H1 (cell line): ENCODE results near the gene NAMPT. TPM values are rescaled to one million over a fixed set of nuclear protein-coding genes. Genes with fewer than 3 reads are reported as not detected.

Experiments
- CTCF ChIA-PET: fragments of 300-600 bp; sonication (Branson Sonifier 250); formaldehyde crosslinking; loops from one replicate; lab custom pipeline; 2021; ENCODE audit not compliant: partially characterized antibody; lab: Charles Lee
- POLR2A ChIA-PET: fragments of 300-600 bp; sonication (Branson Sonifier 250); formaldehyde crosslinking; loops from one replicate; lab custom pipeline; 2021; ENCODE audit warnings: inconsistent platforms; ENCODE audit not compliant: partially characterized antibody; lab: Charles Lee
- DNase-seq, 2 experiments: peaks; one replicate each; pipeline versions ENCODE4 v3.0.0 to v3.0.0-alpha.2; 2010 to 2022; ENCODE audit warnings: low spot score in 2 of 2, low read depth in 1 of 2, mixed read lengths in 1 of 2
- FAIRE-seq: peaks from 2 replicates; lab custom pipeline; 2011; peaks lifted over from hg19 to GRCh38; lab: Jason Lieb, UNC
- H2AFZ ChIP-seq: 2 replicates; pipeline ENCODE4 v1.8.1; 2012; ENCODE audit warnings: low read length, inconsistent platforms
- H2AK5ac ChIP-seq: 2 replicates; pipeline ENCODE4 v1.6.1; 2013; ENCODE audit warnings: low read depth, low read length
- H2BK120ac ChIP-seq: replicated peaks from 2 replicates; pipeline ENCODE3; 2013; ENCODE audit warnings: low read depth, low read length, inconsistent platforms
- H2BK12ac ChIP-seq: 2 replicates; pipeline ENCODE4 v1.6.1; 2013; ENCODE audit warnings: low read depth, low read length
- H2BK15ac ChIP-seq: 2 replicates; pipeline ENCODE4 v1.6.1; 2013; ENCODE audit warnings: low read length
- H2BK20ac ChIP-seq: 2 replicates; pipeline ENCODE4 v1.6.1; 2013; ENCODE audit warnings: low read length
- H2BK5ac ChIP-seq: 2 replicates; pipeline ENCODE4 v1.6.1; 2013; ENCODE audit warnings: low read depth, low read length
- H3K14ac ChIP-seq: 2 replicates; pipeline ENCODE4 v1.6.1; 2013; ENCODE audit warnings: inconsistent platforms; ENCODE audit not compliant: insufficient read length
- H3K18ac ChIP-seq: 2 replicates; pipeline ENCODE4 v1.6.1; 2013; ENCODE audit warnings: low read length; ENCODE audit errors: extremely low read depth
- H3K23ac ChIP-seq: 2 replicates; pipeline ENCODE4 v1.6.1; 2013; ENCODE audit warnings: inconsistent platforms; ENCODE audit not compliant: insufficient read length
- H3K23me2 ChIP-seq: 2 replicates; pipeline ENCODE4 v1.6.1; 2013; ENCODE audit warnings: low read depth, low read length
- H3K27ac ChIP-seq: 2 replicates; pipeline ENCODE4 v1.6.1; 2011; ENCODE audit warnings: low read depth, low read length, inconsistent platforms
- H3K27me3 ChIP-seq, 4 experiments: replicated peaks in 1 of 4; 1 replicate in 1 of 4; 2 replicates in 3 of 4; pipeline versions ENCODE4 v1.6.1 to v1.8.1; 2011 to 2013; ENCODE audit warnings: low read length in 3 of 4, mild to moderate bottlenecking in 3 of 4, inconsistent platforms in 2 of 4, mixed read lengths in 2 of 4, moderate library complexity in 1 of 4; ENCODE audit not compliant: control insufficient read depth in 3 of 4, insufficient read depth in 3 of 4; ENCODE audit errors: extremely low read depth in 1 of 4
- H3K36me3 ChIP-seq, 4 experiments: 2 replicates each; pipeline versions ENCODE4 v1.6.1 to v1.8.1; 2011 to 2013; ENCODE audit warnings: mild to moderate bottlenecking in 4 of 4, low read length in 3 of 4, moderate library complexity in 2 of 4, control low read depth in 1 of 4, inconsistent platforms in 1 of 4; ENCODE audit not compliant: insufficient read depth in 4 of 4, control insufficient read depth in 2 of 4
- H3K4ac ChIP-seq: replicated peaks from 2 replicates; pipeline ENCODE3; 2013; ENCODE audit warnings: low read length, low read depth, mixed read lengths, inconsistent platforms; ENCODE audit not compliant: insufficient read length
- H3K4me1 ChIP-seq, 4 experiments: replicated peaks in 1 of 4; 1 replicate in 1 of 4; 2 replicates in 3 of 4; pipeline versions ENCODE4 v1.6.1 to v1.8.1; 2011 to 2013; ENCODE audit warnings: low read length in 3 of 4, inconsistent platforms in 2 of 4, mixed read lengths in 1 of 4; ENCODE audit not compliant: insufficient read depth in 4 of 4, control insufficient read depth in 3 of 4
- H3K4me2 ChIP-seq, 2 experiments: 2 replicates each; pipeline versions ENCODE4 v1.6.1 to v1.8.1; 2011 to 2013; ENCODE audit warnings: low read depth in 2 of 2, low read length in 2 of 2, control low read depth in 1 of 2, inconsistent platforms in 1 of 2, mild to moderate bottlenecking in 1 of 2; ENCODE audit not compliant: insufficient read depth in 1 of 2
- H3K4me3 ChIP-seq, 4 experiments: fragments of 200-600, 300-600 bp in 1 of 4; sonication (generic), shearing (Covaris generic), sonication (Bioruptor Twin) in 1 of 4; 2 replicates each; pipeline versions ENCODE4 v1.5.1 to v1.8.1; 2011 to 2016; ENCODE audit warnings: low read length in 4 of 4, low read depth in 3 of 4, control low read depth in 2 of 4, inconsistent platforms in 2 of 4, mild to moderate bottlenecking in 2 of 4, mixed read lengths in 1 of 4, moderate library complexity in 1 of 4; ENCODE audit not compliant: insufficient read depth in 2 of 4; ENCODE audit errors: extremely low read depth in 1 of 4
- H3K56ac ChIP-seq: replicated peaks from 2 replicates; pipeline ENCODE3; 2013; ENCODE audit warnings: low read depth, mild to moderate bottlenecking, mixed read lengths, low read length, inconsistent platforms; ENCODE audit not compliant: insufficient read length
- H3K79me1 ChIP-seq: 2 replicates; pipeline ENCODE4 v1.6.1; 2013; ENCODE audit warnings: low read depth, low read length, control low read depth
- H3K79me2 ChIP-seq, 2 experiments: 2 replicates each; pipeline versions ENCODE4 v1.6.1 to v1.8.1; 2012 to 2013; ENCODE audit warnings: low read length in 2 of 2, mild to moderate bottlenecking in 2 of 2, inconsistent platforms in 1 of 2; ENCODE audit not compliant: insufficient read depth in 2 of 2, control insufficient read depth in 1 of 2
- H3K9ac ChIP-seq, 4 experiments: replicated peaks in 1 of 4; 1 replicate in 1 of 4; 2 replicates in 3 of 4; pipeline versions ENCODE4 v1.6.1 to v1.8.1; 2011 to 2013; ENCODE audit warnings: low read depth in 3 of 4, low read length in 3 of 4, control low read depth in 2 of 4, mild to moderate bottlenecking in 2 of 4, moderate library complexity in 2 of 4, inconsistent platforms in 1 of 4; ENCODE audit errors: extremely low read depth in 1 of 4
- H3K9me3 ChIP-seq, 2 experiments: 2 replicates each; pipeline versions ENCODE4 v1.6.1 to v1.8.1; 2012 to 2013; ENCODE audit warnings: mild to moderate bottlenecking in 2 of 2, moderate library complexity in 2 of 2, control low read depth in 1 of 2, inconsistent platforms in 1 of 2, low read depth in 1 of 2, low read length in 1 of 2, mixed read lengths in 1 of 2; ENCODE audit not compliant: insufficient read depth in 2 of 2
- H4K20me1 ChIP-seq, 2 experiments: replicated peaks in 1 of 2; 2 replicates each; pipeline versions ENCODE3 to v1.8.1; 2011 to 2013; ENCODE audit warnings: inconsistent platforms in 2 of 2, low read length in 2 of 2, mild to moderate bottlenecking in 1 of 2; ENCODE audit not compliant: insufficient read depth in 2 of 2, control insufficient read depth in 1 of 2
- H4K5ac ChIP-seq: 2 replicates; pipeline ENCODE4 v1.6.1; 2013; ENCODE audit warnings: low read length, low read depth, mixed read lengths, inconsistent platforms; ENCODE audit not compliant: insufficient read length
- H4K8ac ChIP-seq: 2 replicates; pipeline ENCODE4 v1.8.0; 2013; ENCODE audit warnings: mild to moderate bottlenecking, moderate library complexity, low read length, inconsistent platforms; ENCODE audit not compliant: insufficient read depth; ENCODE audit errors: extremely low read depth
- H4K91ac ChIP-seq: replicated peaks from 2 replicates; pipeline ENCODE3; 2013; ENCODE audit warnings: low read length, mixed read lengths, inconsistent platforms; ENCODE audit not compliant: insufficient read length
- SAP30 ChIP-seq: fragments of 300-600 bp; sonication (generic); IDR thresholded peaks from 2 replicates; pipeline ENCODE4 v1.7.1; 2012; ENCODE audit warnings: low read length, moderate library complexity, mild to moderate bottlenecking, inconsistent platforms; ENCODE audit not compliant: insufficient read depth, insufficient replicate concordance
- SIN3A ChIP-seq, 2 experiments: IDR thresholded peaks in 1 of 2; conservative IDR thresholded peaks in 1 of 2; 2 replicates each; pipeline ENCODE4 v1.6.1; 2011 to 2012; ENCODE audit warnings: low read length in 2 of 2, improper control_type of control experiment in 1 of 2, low read depth in 1 of 2, mild to moderate bottlenecking in 1 of 2
- TCF12 ChIP-seq: IDR thresholded peaks from 2 replicates; pipeline ENCODE4 v1.6.1; 2011; ENCODE audit warnings: low read depth, mild to moderate bottlenecking, low read length
- WGBS, 2 experiments: shearing (Covaris generic) in 1 of 2; methylation state at CpG; one replicate each; pipeline versions ENCODE4 v1.1.6 to v1.1.7; 2013 to 2015; ENCODE audit warnings: low lambda C conversion rate in 2 of 2, mixed read lengths in 2 of 2, inconsistent platforms in 1 of 2, low coverage in 1 of 2, missing lambda C conversion rate in 1 of 2; ENCODE audit not compliant: insufficient replicate concordance in 2 of 2, insufficient coverage in 1 of 2, insufficient read length in 1 of 2; ENCODE audit errors: extremely low coverage in 1 of 2, missing lambda C conversion rate in 1 of 2; 5-methylcytosine and 5-hydroxymethylcytosine counted together
- polyA plus RNA-seq, 7 experiments: library from polyadenylated mRNA; depleted of rRNA in 3 of 7; stranded (reverse) in 5 of 7; unstranded in 2 of 7; fragments of >200 nt in 5 of 7; fragments of 200-250 nt in 2 of 7; gene quantifications; 1 replicate in 5 of 7; 2 replicates in 1 of 7; 4 replicates in 1 of 7; pipeline versions ENCODE4 v1.2.1 to v1.2.3, GENCODE V29; 2011 to 2013; ENCODE audit warnings: missing spikeins in 2 of 7, mixed read lengths in 2 of 7
- total RNA-seq: library from RNA; stranded (reverse); fragmentation: NEBNext Ultra II Directional; extraction: Animal tissue kit (Norgen Biotek cat#: 25700); gene quantifications from 2 replicates; pipeline ENCODE4 v1.2.1, GENCODE V29; 2021

Gene NAMPT
- total and polyA plus RNA-seq, 2 of the 8 experiments (the other 6 are each of a cell fraction or from before 2014, with no cell fraction given): 15.4 to 95.9 TPM

- POLR2A ChIA-PET: no interaction called here
- H3K4me1 ChIP-seq: no peaks in the 10 kb centered on the region
- CTCF ChIA-PET: no interaction called here
- TF ChIP-seq SAP30 (no peak), TCF12 (no peak), SIN3A (conservative IDR thresholded peaks at IDR 0.05 in 1 of 2, IDR thresholded peaks at IDR 0.05 in 1 of 2; ENCODE audit: low read depth in 1 of 2, low read length in 2 of 2) (no peak)
Observed at GRCh38 chr7:106239406-106239805, 45.4 kb downstream of the NAMPT start.

More at GRCh38 chr7:106239406-106239805, 45.4 kb downstream of the NAMPT start:
- Histone ChIP-seq H3K27ac (no peak overlapping the region), H4K5ac (no peak overlapping the region), H3K4me2 (no peak overlapping the region), H2AK5ac (no peak overlapping the region), H3K9me3 (no peaks in the 10 kb centered on the region; a peak in 1 of 4 replicates), H2BK20ac (no peak overlapping the region), H3K14ac (no peak overlapping the region), H2BK5ac (no peak overlapping the region), H4K91ac (no peak overlapping the region), H3K18ac (no peak overlapping the region), H3K79me1 (no peaks in the 10 kb centered on the region), H3K23ac (no peak overlapping the region), H2BK120ac (no peak overlapping the region), H3K27me3 (no peaks in the 10 kb centered on the region), H4K8ac (no peak overlapping the region), H3K9ac (no peak overlapping the region), H4K20me1 (no peaks in the 10 kb centered on the region), H3K4me3 (no peak overlapping the region), H3K23me2 (no peaks in the 10 kb centered on the region), H3K79me2 (no peaks in the 10 kb centered on the region), H3K4ac (no peak overlapping the region), H2AFZ (no peak overlapping the region), H2BK12ac (no peak overlapping the region), H3K56ac (no peak overlapping the region), H3K36me3 (no peaks in the 10 kb centered on the region), H2BK15ac (no peak overlapping the region)
- WGBS, 2 experiments: 81% methylated on average over 3 of the region's 3 CpGs; no CpG with 5 or more reads in 1 of the 2 experiments
- FAIRE-seq (no peak), DNase-seq (no peak)
